ENCODE results near the gene CCNB2.

GRCh38 chr15:59170295-59171066 is 65.5 kb downstream of the CCNB2 start:
- no peak for TF ChIP-seq CTCF (IDR thresholded peaks at IDR 0.05)
- TF ChIP-seq POLR2A (IDR thresholded peaks at IDR 0.05), result no peak

All from right lobe of liver (tissue), 4 donors.